ENCODE measurements around the gene ACTR1B. TPM values are rescaled to one million over a fixed set of nuclear protein-coding genes. Genes with fewer than 3 reads are reported as not detected.

The ACTR1B gene
- total RNA-seq, 1 donor from 2014 or later = 39.5 TPM

DNA sequence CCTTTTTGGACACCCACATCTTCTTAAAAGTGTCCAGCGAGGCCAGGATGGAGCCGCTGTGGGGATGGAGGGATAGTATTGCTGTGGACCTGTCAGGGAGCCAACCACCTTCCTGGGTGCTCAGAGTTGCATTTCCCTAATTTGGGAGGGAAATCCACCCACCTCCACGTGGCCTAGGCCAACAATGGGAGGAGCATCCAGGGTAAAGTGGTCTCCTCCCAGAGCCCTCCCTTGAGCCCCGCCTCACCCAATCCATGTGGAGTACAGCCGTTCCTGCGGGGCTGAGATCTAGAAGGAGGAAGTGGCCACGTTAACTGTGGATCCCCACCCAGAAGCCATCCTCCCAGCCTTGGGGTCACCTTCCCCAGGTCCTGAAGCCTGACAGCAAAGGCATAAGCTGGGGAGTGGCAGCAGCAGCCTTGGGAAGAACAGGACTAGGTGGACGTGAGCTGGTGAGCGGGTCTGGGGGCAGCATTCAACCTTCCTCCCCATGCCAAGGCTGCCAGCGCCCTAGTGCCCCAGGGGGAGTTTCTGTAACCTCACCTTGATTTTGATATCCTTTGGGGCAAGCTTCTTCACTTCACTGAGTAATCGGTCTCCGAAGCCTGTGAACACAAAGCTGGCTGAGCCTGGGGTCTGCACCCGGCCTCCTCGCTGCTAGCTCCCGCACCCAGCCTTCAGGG is 6.8 kb downstream of the ACTR1B start:
- intact Hi-C loops (cut with DNase I) = no loop called here
- Histone ChIP-seq H3K4me3 (no peak overlapping the region), H3K36me3 (peaks cover 0 to 31% of the 10 kb centered on the region in 2 donors), H3K27ac (no peak overlapping the region), H3K4me1 (peaks cover 21% of the 10 kb centered on the region), H3K9me3 (no peaks in the 10 kb centered on the region), H3K27me3 (no peaks in the 10 kb centered on the region)
- TF ChIP-seq POLR2AphosphoS5 (IDR thresholded peaks at IDR 0.05; ENCODE audit: insufficient read depth in 1 of 2, low read depth in 1 of 2) (no peak), POLR2A (IDR thresholded peaks at IDR 0.05) (no peak)
- TF ChIP-seq, protein P1, sequence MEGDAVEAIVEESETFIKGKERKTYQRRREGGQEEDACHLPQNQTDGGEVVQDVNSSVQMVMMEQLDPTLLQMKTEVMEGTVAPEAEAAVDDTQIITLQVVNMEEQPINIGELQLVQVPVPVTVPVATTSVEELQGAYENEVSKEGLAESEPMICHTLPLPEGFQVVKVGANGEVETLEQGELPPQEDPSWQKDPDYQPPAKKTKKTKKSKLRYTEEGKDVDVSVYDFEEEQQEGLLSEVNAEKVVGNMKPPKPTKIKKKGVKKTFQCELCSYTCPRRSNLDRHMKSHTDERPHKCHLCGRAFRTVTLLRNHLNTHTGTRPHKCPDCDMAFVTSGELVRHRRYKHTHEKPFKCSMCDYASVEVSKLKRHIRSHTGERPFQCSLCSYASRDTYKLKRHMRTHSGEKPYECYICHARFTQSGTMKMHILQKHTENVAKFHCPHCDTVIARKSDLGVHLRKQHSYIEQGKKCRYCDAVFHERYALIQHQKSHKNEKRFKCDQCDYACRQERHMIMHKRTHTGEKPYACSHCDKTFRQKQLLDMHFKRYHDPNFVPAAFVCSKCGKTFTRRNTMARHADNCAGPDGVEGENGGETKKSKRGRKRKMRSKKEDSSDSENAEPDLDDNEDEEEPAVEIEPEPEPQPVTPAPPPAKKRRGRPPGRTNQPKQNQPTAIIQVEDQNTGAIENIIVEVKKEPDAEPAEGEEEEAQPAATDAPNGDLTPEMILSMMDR (IDR thresholded peaks at IDR 0.05) = no peak
- DNase-seq (ENCODE audit: extremely low spot score in 2 of 2) = no peak

DNA sequence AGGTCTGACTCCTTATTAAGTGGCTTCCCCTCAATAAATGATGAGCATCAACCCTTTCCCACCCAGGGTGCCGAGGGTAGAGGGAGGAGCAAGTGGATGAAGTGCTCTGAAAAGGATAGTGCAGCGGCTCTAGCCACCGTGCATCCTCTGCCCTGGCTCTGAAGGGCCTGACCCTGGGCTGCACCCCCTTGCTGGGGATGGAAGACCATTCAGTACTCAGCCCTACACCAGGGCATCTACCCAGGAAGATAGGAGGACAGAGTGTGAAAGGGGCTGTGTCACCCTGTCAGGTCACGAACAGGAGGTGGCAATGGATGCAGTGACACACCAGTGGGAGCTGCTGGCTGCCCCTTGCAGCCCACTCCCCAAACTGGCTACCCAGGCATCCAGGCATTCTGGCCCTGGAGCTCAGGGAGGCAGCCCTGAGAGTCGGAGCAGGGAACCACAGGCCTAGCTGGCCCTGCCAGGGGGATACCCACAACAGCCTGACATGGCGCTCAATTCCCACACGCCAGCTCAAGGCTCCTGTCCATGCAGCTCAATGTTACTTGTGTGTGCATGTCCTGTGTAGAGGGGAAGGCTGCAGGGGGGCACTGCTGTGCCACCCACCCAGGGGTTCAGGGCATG is 7.6 kb downstream of the ACTR1B start:
- no peak overlapping the region for H3K27ac ChIP-seq
- intact Hi-C loops (cut with DNase I) = no loop called here
- TF ChIP-seq POLR2AphosphoS5 (IDR thresholded peaks at IDR 0.05; ENCODE audit: insufficient read depth in 1 of 2, low read depth in 1 of 2) (no peak), POLR2A (IDR thresholded peaks at IDR 0.05) (no peak)
- TF ChIP-seq, protein P1 (IDR thresholded peaks at IDR 0.05) = no peak
- peaks cover 0 to 31% of the 10 kb centered on the region in 2 donors for H3K36me3 ChIP-seq
- no peak overlapping the region for H3K4me3 ChIP-seq
- no peaks in the 10 kb centered on the region for H3K9me3 ChIP-seq
- no peaks in the 10 kb centered on the region for H3K27me3 ChIP-seq
- no peak for DNase-seq (ENCODE audit: extremely low spot score in 2 of 2)
- H3K4me1 ChIP-seq = peaks cover 13% of the 10 kb centered on the region

DNA sequence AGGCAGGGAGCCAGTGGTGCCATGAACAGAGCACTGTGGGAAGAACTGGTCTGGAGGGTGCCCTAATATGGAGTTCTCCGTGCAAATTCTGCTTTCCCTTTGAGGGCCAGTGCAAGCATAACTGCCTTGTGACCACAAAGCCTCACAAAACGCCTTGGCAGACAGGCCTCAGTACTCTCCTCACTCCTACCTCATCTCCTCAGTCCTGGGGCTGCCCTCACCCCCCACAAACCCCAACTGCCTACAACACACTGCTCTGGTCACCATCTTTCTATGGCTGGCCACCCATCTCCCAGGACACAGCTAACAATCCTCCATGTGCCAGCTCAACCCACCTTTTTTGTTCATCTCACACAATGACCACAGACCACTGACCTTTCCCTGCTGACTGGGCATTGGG is 9.1 kb downstream of the ACTR1B start:
- Histone ChIP-seq H3K27ac (no peak overlapping the region), H3K9me3 (no peaks in the 10 kb centered on the region), H3K4me3 (no peak overlapping the region), H3K4me1 (no peaks in the 10 kb centered on the region), H3K36me3 (peaks cover 0 to 36% of the 10 kb centered on the region in 2 donors), H3K27me3 (no peaks in the 10 kb centered on the region)
- TF ChIP-seq POLR2AphosphoS5 (IDR thresholded peaks at IDR 0.05; ENCODE audit: insufficient read depth in 1 of 2, low read depth in 1 of 2) (no peak), POLR2A (IDR thresholded peaks at IDR 0.05) (no peak)
- TF ChIP-seq, protein P1 (IDR thresholded peaks at IDR 0.05) = no peak
- DNase-seq (ENCODE audit: extremely low spot score in 2 of 2) = no peak
- intact Hi-C loops (cut with DNase I) = no loop called here

DNA sequence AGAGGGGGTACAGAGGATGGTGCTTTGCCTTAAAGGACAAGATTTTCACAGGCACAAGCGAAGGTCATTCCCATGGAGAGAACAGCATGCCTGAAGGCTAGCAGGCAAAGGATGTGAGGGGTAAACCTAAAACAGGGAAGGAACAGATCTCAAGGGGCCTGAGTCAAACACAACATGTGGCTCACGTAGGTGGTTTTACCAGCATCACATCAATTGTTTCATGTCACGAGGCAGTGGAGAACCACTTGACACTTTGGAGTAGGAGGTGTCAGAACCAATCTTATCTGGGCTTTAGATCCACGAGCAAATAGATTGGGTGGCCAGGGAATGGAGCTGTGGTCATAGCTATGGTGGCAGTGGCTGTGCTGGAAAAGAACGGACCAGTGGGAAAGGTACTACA is 9.5 kb downstream of the ACTR1B start:
- DNase-seq (ENCODE audit: extremely low spot score in 2 of 2) = no peak
- Histone ChIP-seq H3K36me3 (peaks cover 0 to 38% of the 10 kb centered on the region in 2 donors), H3K9me3 (no peaks in the 10 kb centered on the region), H3K27me3 (no peaks in the 10 kb centered on the region), H3K4me1 (no peaks in the 10 kb centered on the region), H3K27ac (no peak overlapping the region), H3K4me3 (no peak overlapping the region)
- intact Hi-C loops (cut with DNase I) = no loop called here
- TF ChIP-seq, protein P1 (IDR thresholded peaks at IDR 0.05) = no peak
- TF ChIP-seq POLR2AphosphoS5 (IDR thresholded peaks at IDR 0.05; ENCODE audit: insufficient read depth in 1 of 2, low read depth in 1 of 2) (no peak), POLR2A (IDR thresholded peaks at IDR 0.05) (no peak)

DNA sequence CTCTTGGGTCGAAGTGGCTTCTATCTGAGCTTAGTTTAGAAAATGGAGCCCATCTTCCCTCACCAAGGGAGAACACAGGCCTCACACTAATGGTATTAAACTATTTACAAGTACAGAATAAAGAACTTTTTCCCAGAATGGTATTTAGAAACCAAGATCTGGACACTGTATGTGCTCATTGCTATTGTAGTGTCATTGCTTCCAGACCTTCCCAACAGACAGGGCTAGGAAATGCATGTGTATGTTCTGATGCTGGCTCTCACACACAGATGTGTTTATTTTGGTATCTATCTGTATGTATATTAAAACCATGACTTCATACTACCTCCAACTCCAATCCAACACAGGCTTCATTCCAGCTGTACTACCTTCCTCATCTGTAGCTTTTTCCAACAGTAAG is 10.0 kb downstream of the ACTR1B start:
- Histone ChIP-seq H3K27me3 (no peaks in the 10 kb centered on the region), H3K4me1 (no peaks in the 10 kb centered on the region), H3K36me3 (peaks cover 0 to 34% of the 10 kb centered on the region in 2 donors), H3K27ac (no peak overlapping the region), H3K4me3 (no peak overlapping the region), H3K9me3 (no peaks in the 10 kb centered on the region)
- no peak for DNase-seq (ENCODE audit: extremely low spot score in 2 of 2)
- intact Hi-C loops (cut with DNase I) = no loop called here
- TF ChIP-seq, protein P1 (IDR thresholded peaks at IDR 0.05) = no peak
- TF ChIP-seq POLR2A (IDR thresholded peaks at IDR 0.05) (no peak), POLR2AphosphoS5 (IDR thresholded peaks at IDR 0.05; ENCODE audit: insufficient read depth in 1 of 2, low read depth in 1 of 2) (no peak)
